ENCODE results near the gene KSR1. TPM values are rescaled to one million over a fixed set of nuclear protein-coding genes. Genes with fewer than 3 reads are reported as not detected.

The KSR1 gene
- total and polyA plus RNA-seq, 2 of the 4 experiments (the other 2 are of a cell fraction), result 12.5 to 21.9 TPM

- intact Hi-C loops (cut with micrococcal nuclease), result no loop called here
These were observed 97.9 kb downstream of the KSR1 start for GRCh38 chr17:27554152-27554551.

More at GRCh38 chr17:27554152-27554551, 97.9 kb downstream of the KSR1 start:
- Histone ChIP-seq H3K9ac (ENCODE audit: low read depth, low read length) (no peak overlapping the region), H3K18ac (ENCODE audit: low read depth, low read length) (no peak overlapping the region), H4K8ac (ENCODE audit: low read depth in 2 of 2, low read length in 2 of 2) (peak overlapping the region in 1 of 2 experiments; percentile 4; a peak in 1 of 4 replicates), H3K56ac (ENCODE audit: extremely low read depth, insufficient read depth, low read length) (no peak overlapping the region), H3K27ac (ENCODE audit: insufficient read depth, low read length) (no peak overlapping the region), H2BK20ac (ENCODE audit: low read depth, low read length) (0 out of 2 replicates have a peak overlapping the region, but pooled peaks have one; percentile 27), H3K9me1 (ENCODE audit: insufficient read depth, low read length) (peaks cover 34% of the 10 kb centered on the region), H2BK15ac (ENCODE audit: low read depth, low read length) (no peak overlapping the region), H3K4me3 (ENCODE audit: insufficient read depth, low read depth, low read length) (no peak overlapping the region), H3K4ac (ENCODE audit: low read depth, low read length) (peak overlapping the region; percentile 34; the same call in 1 of the 2 replicates), H2AK5ac (ENCODE audit: low read depth, low read length) (peak overlapping the region; percentile 66; the same call in 1 of the 2 replicates), H3K23ac (ENCODE audit: low read depth, low read length) (no peak overlapping the region), H3K36me3 (ENCODE audit: control insufficient read depth, insufficient read depth, low read length) (peaks cover 28% of the 10 kb centered on the region), H4K5ac (ENCODE audit: low read depth, low read length) (no peak overlapping the region), H3K79me1 (ENCODE audit: low read depth in 1 of 2, low read length in 2 of 2) (peaks cover 40 to 87% of the 10 kb centered on the region in 2 experiments), H3K4me1 (ENCODE audit: control insufficient read depth, insufficient read depth, low read length) (peaks cover 31% of the 10 kb centered on the region), H3K27me3 (ENCODE audit: control insufficient read depth, insufficient read depth, low read length) (no peaks in the 10 kb centered on the region), H2BK5ac (ENCODE audit: low read depth, low read length, poor library complexity, severe bottlenecking) (no peak overlapping the region), H4K91ac (ENCODE audit: insufficient read depth, low read depth, low read length) (peak overlapping the region; percentile 7; the same call in 1 of the 2 replicates), H3K14ac (replicated peaks; ENCODE audit: low read depth, low read length) (peak overlapping the region; percentile 61; the same call in 1 of the 2 replicates), H3K4me2 (ENCODE audit: low read depth, low read length) (0 out of 2 replicates have a peak overlapping the region, but pooled peaks have one; percentile 2), H3K9me3 (ENCODE audit: control insufficient read depth, insufficient read depth, low read length) (no peaks in the 10 kb centered on the region), H2AK9ac (replicated peaks; ENCODE audit: low read depth, low read length, poor library complexity) (no peak overlapping the region), H2AFZ (replicated peaks; ENCODE audit: low read length, poor library complexity) (no peak overlapping the region), H2BK120ac (ENCODE audit: low read depth, low read length) (peak overlapping the region; percentile 78), H4K20me1 (ENCODE audit: insufficient read depth, low read length) (peaks cover 15% of the 10 kb centered on the region; the same call in 1 of the 2 replicates)
- DNase-seq, result peak; percentile 40
- in situ Hi-C loops (cut with MboI; ENCODE audit: low sequenced_read_pairs), result no loop called here
- CTCF ChIA-PET, result no interaction called here
- POLR2A ChIA-PET (ENCODE audit: unreplicated experiment), result interaction anchor here (0.6 kb wide), 1 partner anchor 237 kb away, joined by 6 read pairs; no protein-coding TSS in a partner anchor
- BruUV-seq (replicated peaks), result no TSS peak
- dilution Hi-C loops (cut with HindIII; ENCODE audit: low sequenced_read_pairs, unreplicated experiment), result no loop called here
- no peak for TF ChIP-seq NFE2L2 (IDR thresholded peaks at IDR 0.05; ENCODE audit: low read depth, low read length)
- TF ChIP-seq MXI1 (IDR thresholded peaks at IDR 0.05; ENCODE audit: borderline replicate concordance, low read depth, low read length), result no peak
- no peak for TF ChIP-seq RCOR1 (IDR thresholded peaks at IDR 0.05; ENCODE audit: insufficient replicate concordance, low read length)
- no peak for TF ChIP-seq FOS (IDR thresholded peaks at IDR 0.05; ENCODE audit: low read depth, low read length)
- no peak for TF ChIP-seq SMC3 (IDR thresholded peaks at IDR 0.05; ENCODE audit: low read depth, low read length)
- TF ChIP-seq CHD1 (IDR thresholded peaks at IDR 0.05; ENCODE audit: low read depth, low read length), result no peak
- TF ChIP-seq POLR2A (IDR thresholded peaks at IDR 0.05; ENCODE audit: low read depth, low read length), result no peak
- TF ChIP-seq CTCF (conservative IDR thresholded peaks at IDR 0.05; ENCODE audit: low read depth, low read length), result no peak
- no peak for TF ChIP-seq MAFK (IDR thresholded peaks at IDR 0.05; ENCODE audit: low read depth, low read length)
- TF ChIP-seq CEBPB (IDR thresholded peaks at IDR 0.05; ENCODE audit: low read depth, low read length), result no peak
- no peak for TF ChIP-seq USF2 (IDR thresholded peaks at IDR 0.05; ENCODE audit: low read depth, low read length)
- TF ChIP-seq RAD21 (IDR thresholded peaks at IDR 0.05; ENCODE audit: low read length), result no peak
- TF ChIP-seq MAZ (IDR thresholded peaks at IDR 0.05; ENCODE audit: borderline replicate concordance, low read depth, low read length), result no peak
- no CpG with 5 or more reads among the region's 11 CpGs for WGBS, 2 experiments (ENCODE audit: extremely low coverage in 2 of 2, insufficient read length in 1 of 2)
- peak; percentile 21; the same call in 1 of the 2 replicates for ATAC-seq (ENCODE audit: low read depth)
